Activated naive CD4-positive, alpha-beta T cell treated with anti-CD3 and anti-CD28 coated beads for 36 hours (primary cell): Measurements from ENCODE around the gene PBX4. TPM values are rescaled to one million over a fixed set of nuclear protein-coding genes. Genes with fewer than 3 reads are reported as not detected.
A peak's percentile ranks its signal among the peaks of the same experiment; 100 is the strongest.

ENCODE experiments used
- CTCF ChIA-PET: fragments of 350-600 bp; sonication (Branson Sonifier 250); formaldehyde crosslinking; loops from one replicate; lab custom pipeline; 2021; ENCODE audit warnings: antibody characterized with exemption; lab: Charles Lee
- DNase-seq: peaks from one replicate; pipeline ENCODE4 v3.0.0-alpha.2; 2020
- H3K27ac Mint-ChIP-seq: one replicate; pipeline ENCODE4 v1.8.0; 2021; ENCODE audit warnings: mild to moderate bottlenecking, mixed read lengths
- H3K27me3 Mint-ChIP-seq: one replicate; pipeline ENCODE4 v1.8.0; 2021; ENCODE audit warnings: low read depth, mixed read lengths
- H3K36me3 Mint-ChIP-seq: one replicate; pipeline ENCODE4 v1.8.0; 2021; ENCODE audit warnings: low read depth, mixed read lengths
- H3K4me1 Mint-ChIP-seq: one replicate; pipeline ENCODE4 v1.8.0; 2021; ENCODE audit warnings: low read depth, mixed read lengths
- H3K4me3 Mint-ChIP-seq: one replicate; pipeline ENCODE4 v1.8.0; 2021; ENCODE audit warnings: mild to moderate bottlenecking, moderate library complexity, mixed read lengths
- H3K9me3 Mint-ChIP-seq: one replicate; pipeline ENCODE4 v1.8.0; 2021; ENCODE audit warnings: mixed read lengths
- intact Hi-C: fragments of 100-400 bp; cut with micrococcal nuclease; formaldehyde crosslinking; loops from one replicate; pipeline ENCODE4 v1.15.1; 2023
- total RNA-seq, 2 experiments: library from RNA; stranded (reverse); gene quantifications; one replicate each; pipeline ENCODE4 v1.2.3, GENCODE V29; 2021

Gene PBX4
- total RNA-seq, 2 experiments from 2014 or later = 13.5 to 17.5 TPM

- intact Hi-C loops = no loop called here
- peaks cover 33% of the 10 kb centered on the region for H3K36me3 Mint-ChIP-seq
- no peaks in the 10 kb centered on the region for H3K27me3 Mint-ChIP-seq
- no peaks in the 10 kb centered on the region for H3K9me3 Mint-ChIP-seq
- H3K4me1 Mint-ChIP-seq = peaks cover 5% of the 10 kb centered on the region
- DNase-seq = no peak
- H3K27ac Mint-ChIP-seq = no peak overlapping the region
- CTCF ChIA-PET = interaction anchor here (0.6 kb wide), 1 partner anchor 507 kb away, joined by 3 read pairs; no protein-coding TSS in a partner anchor
- H3K4me3 Mint-ChIP-seq = no peak overlapping the region
These were observed 14.2 kb upstream of the PBX4 start for GRCh38 chr19:19632661-19633060.

GRCh38 chr19:19631346-19631745 is 12.9 kb upstream of the PBX4 start:
- no peaks in the 10 kb centered on the region for H3K9me3 Mint-ChIP-seq
- H3K27ac Mint-ChIP-seq = peak overlapping the region; percentile 24
- no peak for DNase-seq
- H3K27me3 Mint-ChIP-seq = no peaks in the 10 kb centered on the region
- intact Hi-C loops = no loop called here
- H3K4me3 Mint-ChIP-seq = no peak overlapping the region
- CTCF ChIA-PET = no interaction called here
- H3K36me3 Mint-ChIP-seq = peaks cover 36% of the 10 kb centered on the region
- H3K4me1 Mint-ChIP-seq = peaks cover 18% of the 10 kb centered on the region

GRCh38 chr19:19630426-19630825 is 11.9 kb upstream of the PBX4 start:
- CTCF ChIA-PET = no interaction called here
- H3K27ac Mint-ChIP-seq = no peak overlapping the region
- no peak overlapping the region for H3K4me3 Mint-ChIP-seq
- H3K9me3 Mint-ChIP-seq = no peaks in the 10 kb centered on the region
- intact Hi-C loops = no loop called here
- H3K36me3 Mint-ChIP-seq = peaks cover 38% of the 10 kb centered on the region
- H3K27me3 Mint-ChIP-seq = no peaks in the 10 kb centered on the region
- no peak for DNase-seq
- H3K4me1 Mint-ChIP-seq = peaks cover 24% of the 10 kb centered on the region

- Mint-ChIP-seq H3K9me3 (no peaks in the 10 kb centered on the region), H3K36me3 (peaks cover 37% of the 10 kb centered on the region), H3K4me3 (no peak overlapping the region), H3K27me3 (no peaks in the 10 kb centered on the region), H3K27ac (no peak overlapping the region), H3K4me1 (peaks cover 24% of the 10 kb centered on the region)
- no peak for DNase-seq
- intact Hi-C loops = no loop called here
- CTCF ChIA-PET = no interaction called here
These were observed 11.6 kb upstream of the PBX4 start for GRCh38 chr19:19630062-19630414.

- Mint-ChIP-seq H3K4me1 (peaks cover 29% of the 10 kb centered on the region), H3K27ac (peak overlapping the region; percentile 69), H3K9me3 (no peaks in the 10 kb centered on the region), H3K36me3 (peaks cover 30% of the 10 kb centered on the region), H3K27me3 (no peaks in the 10 kb centered on the region), H3K4me3 (peak overlapping the region; percentile 71)
- CTCF ChIA-PET = interaction anchor here (0.6 to 0.7 kb wide), 2 partner anchors 71 to 99 kb away, joined by 4 to 6 read pairs; no protein-coding TSS in a partner anchor
- intact Hi-C loops = loop anchor here (1.0 to 2.0 kb wide), 4 partner anchors 10 to 38 kb away; partner anchors contain the start of genes GMIP and PBX4
- peak; percentile 62 for DNase-seq
These were observed 10.1 kb upstream of the PBX4 start for GRCh38 chr19:19628501-19629134.

- H3K36me3 Mint-ChIP-seq = peaks cover 24% of the 10 kb centered on the region
- intact Hi-C loops = loop anchor here (1.0 to 2.0 kb wide), 6 partner anchors 10 to 65 kb away; partner anchors contain the start of genes GMIP and PBX4
These were observed 9.4 kb upstream of the PBX4 start, which contains the start of gene LPAR2 for GRCh38 chr19:19627621-19628500. Gene LPAR2, minus strand, starts transcription at chr19:19628220. Its CDS starts 945 bp downstream, at chr19:19627275.

GRCh38 chr19:19626516-19627472 is 8.3 kb upstream of the PBX4 start:
- CTCF ChIA-PET = interaction anchor here (2.4 kb wide), 1 partner anchor 95 kb away, joined by 10 read pairs; no protein-coding TSS in a partner anchor
- peak overlapping the region; percentile 89 for H3K4me3 Mint-ChIP-seq
- intact Hi-C loops = loop anchor here (1.0 to 2.0 kb wide), 2 partner anchors 36 to 64 kb away; no protein-coding TSS in a partner anchor
- DNase-seq = no peak
- no peaks in the 10 kb centered on the region for H3K27me3 Mint-ChIP-seq
- H3K9me3 Mint-ChIP-seq = no peaks in the 10 kb centered on the region
- H3K4me1 Mint-ChIP-seq = peaks cover 29% of the 10 kb centered on the region
- H3K36me3 Mint-ChIP-seq = peaks cover 22% of the 10 kb centered on the region
- peak overlapping the region; percentile 85 for H3K27ac Mint-ChIP-seq

More at GRCh38 chr19:19627621-19628500, 9.4 kb upstream of the PBX4 start, which contains the start of gene LPAR2:
- peak within 1 kb of the TSS; percentile 89 for H3K4me3 Mint-ChIP-seq
- H3K27me3 Mint-ChIP-seq = no peaks in the 10 kb centered on the region
- peak; percentile 65 for DNase-seq
- CTCF ChIA-PET = interaction anchor here (0.7 to 2.4 kb wide), 2 partner anchors 96 to 99 kb away, joined by 4 to 10 read pairs; no protein-coding TSS in a partner anchor
- peak within 1 kb of the TSS; percentile 85 for H3K27ac Mint-ChIP-seq
- H3K4me1 Mint-ChIP-seq = peaks cover 29% of the 10 kb centered on the region
- no peaks in the 10 kb centered on the region for H3K9me3 Mint-ChIP-seq

- CTCF ChIA-PET = interaction anchor here (0.6 to 1.1 kb wide), 3 partner anchors 19 to 93 kb away, joined by 3 to 6 read pairs (median 4); partner anchors contain the start of gene GMIP
- intact Hi-C loops = no loop called here
These were observed 5.6 kb upstream of the PBX4 start for GRCh38 chr19:19624032-19624570.

GRCh38 chr19:19623383-19623782 is 4.9 kb upstream of the PBX4 start:
- CTCF ChIA-PET = interaction anchor here (1.1 kb wide), 1 partner anchor 47 kb away, joined by 3 read pairs; no protein-coding TSS in a partner anchor
- Mint-ChIP-seq H3K4me1 (peaks cover 35% of the 10 kb centered on the region), H3K36me3 (peaks cover 13% of the 10 kb centered on the region), H3K4me3 (no peak overlapping the region), H3K27ac (no peak overlapping the region), H3K27me3 (no peaks in the 10 kb centered on the region), H3K9me3 (no peaks in the 10 kb centered on the region)
- intact Hi-C loops = no loop called here
- no peak for DNase-seq

More at GRCh38 chr19:19624032-19624570, 5.6 kb upstream of the PBX4 start:
- no peak overlapping the region for H3K27ac Mint-ChIP-seq
- peaks cover 32% of the 10 kb centered on the region for H3K4me1 Mint-ChIP-seq
- no peak overlapping the region for H3K4me3 Mint-ChIP-seq
- peaks cover 15% of the 10 kb centered on the region for H3K36me3 Mint-ChIP-seq
- H3K9me3 Mint-ChIP-seq = no peaks in the 10 kb centered on the region
- DNase-seq = no peak
- H3K27me3 Mint-ChIP-seq = no peaks in the 10 kb centered on the region

GRCh38 chr19:19619849-19620210 is 1.3 kb upstream of the PBX4 start:
- no peak for DNase-seq
- Mint-ChIP-seq H3K9me3 (no peaks in the 10 kb centered on the region), H3K27ac (no peak overlapping the region), H3K4me3 (no peak overlapping the region), H3K4me1 (peaks cover 42% of the 10 kb centered on the region), H3K27me3 (no peaks in the 10 kb centered on the region), H3K36me3 (peaks cover 4% of the 10 kb centered on the region)
- CTCF ChIA-PET = interaction anchor here (1.3 to 1.8 kb wide), 2 partner anchors 28 to 88 kb away, joined by 3 to 5 read pairs; no protein-coding TSS in a partner anchor
- intact Hi-C loops = loop anchor here (2.0 kb wide), 1 partner anchor 57 kb away; no protein-coding TSS in a partner anchor
